Measurements from ENCODE around the gene LRRC72.
"Not testable (repeated sequence)": the region's sequence is repeated elsewhere in the genome, so short reads cannot be mapped to it uniquely, and the experiment has no call there.

Gene LRRC72

GRCh38 chr7:16526742-16527540 lies at the start of gene LRRC72:
Gene LRRC72, plus strand, starts transcription at chr7:16526825. Its CDS starts 128 bp downstream, at chr7:16526953.
- DNase-seq (ENCODE audit: low read depth in 2 of 2), result no peak

GRCh38 chr7:16479161-16479560 lies 47.5 kb upstream of the LRRC72 start:
- no peak for DNase-seq (ENCODE audit: low read depth in 2 of 2)

- DNase-seq (ENCODE audit: low read depth in 2 of 2), result no peak
Observed at GRCh38 chr7:16479591-16479990, 47.0 kb upstream of the LRRC72 start.

GRCh38 chr7:16484453-16485158 lies 42.0 kb upstream of the LRRC72 start:
- no peak for DNase-seq (ENCODE audit: low read depth in 2 of 2)

- no peak for DNase-seq (ENCODE audit: low read depth in 2 of 2)
Observed at GRCh38 chr7:16491148-16491547, 35.5 kb upstream of the LRRC72 start.

GRCh38 chr7:16492513-16493062 lies 34.0 kb upstream of the LRRC72 start:
- peak in 1 of 2 experiments; percentile 4 for DNase-seq (ENCODE audit: low read depth in 2 of 2)

GRCh38 chr7:16493266-16493665 lies 33.4 kb upstream of the LRRC72 start:
- no peak for DNase-seq (ENCODE audit: low read depth in 2 of 2)

GRCh38 chr7:16494551-16494950 lies 32.1 kb upstream of the LRRC72 start:
- no peak for DNase-seq (ENCODE audit: low read depth in 2 of 2)

- no peak for DNase-seq (ENCODE audit: low read depth in 2 of 2)
Observed at GRCh38 chr7:16494955-16495719, 31.5 kb upstream of the LRRC72 start.

- no peak for DNase-seq (ENCODE audit: low read depth in 2 of 2)
Observed at GRCh38 chr7:16498122-16498521, 28.5 kb upstream of the LRRC72 start.

GRCh38 chr7:16502303-16502702 lies 24.3 kb upstream of the LRRC72 start:
- no peak for DNase-seq (ENCODE audit: low read depth in 2 of 2)

GRCh38 chr7:16504019-16504418 lies 22.6 kb upstream of the LRRC72 start:
- peak in 1 of 2 experiments; percentile 6 for DNase-seq (ENCODE audit: low read depth in 2 of 2)

GRCh38 chr7:16506422-16506821 lies 20.2 kb upstream of the LRRC72 start:
- DNase-seq (ENCODE audit: low read depth in 2 of 2), result not testable (repeated sequence)

- no peak for DNase-seq (ENCODE audit: low read depth in 2 of 2)
Observed at GRCh38 chr7:16509829-16510228, 16.8 kb upstream of the LRRC72 start.

- DNase-seq (ENCODE audit: low read depth in 2 of 2), result no peak
Observed at GRCh38 chr7:16511314-16511713, 15.3 kb upstream of the LRRC72 start.

GRCh38 chr7:16512097-16512496 lies 14.5 kb upstream of the LRRC72 start:
- no peak for DNase-seq (ENCODE audit: low read depth in 2 of 2)

GRCh38 chr7:16514271-16514670 lies 12.4 kb upstream of the LRRC72 start:
- DNase-seq (ENCODE audit: low read depth in 2 of 2), result no peak

- no peak for DNase-seq (ENCODE audit: low read depth in 2 of 2)
Observed at GRCh38 chr7:16514729-16515128, 11.9 kb upstream of the LRRC72 start.

GRCh38 chr7:16515785-16516685 lies 10.6 kb upstream of the LRRC72 start:
- DNase-seq (ENCODE audit: low read depth in 2 of 2), result no peak

GRCh38 chr7:16519985-16520384 lies 6.6 kb upstream of the LRRC72 start:
- not testable (repeated sequence) for DNase-seq (ENCODE audit: low read depth in 2 of 2)

- DNase-seq (ENCODE audit: low read depth in 2 of 2), result no peak
Observed at GRCh38 chr7:16524332-16524731, 2.3 kb upstream of the LRRC72 start.
